PC-3 (cell line): ENCODE measurements around the gene ADCY2. TPM values are rescaled to one million over a fixed set of nuclear protein-coding genes. Genes with fewer than 3 reads are reported as not detected.

ENCODE experiments used
- ATAC-seq: fragments of 200-7000 bp; cut with Tn5 transposase; 2 replicates; pipeline ENCODE4 v1.9.1; 2020; ENCODE audit warnings: mild to moderate bottlenecking, moderate library complexity
- BruUV-seq: library from RNA; stranded (reverse); fragments of 400-500 nt; replicated peaks from 2 replicates; lab custom pipeline; 2021; lab: Mats Ljungman, UMichigan
- CTCF ChIA-PET: fragments of 300-600 bp; sonication (Branson Sonifier 250); formaldehyde crosslinking; loops from one replicate; lab custom pipeline; 2022; ENCODE audit warnings: antibody characterized with exemption; lab: Charles Lee
- POLR2A ChIA-PET: fragments of 300-600 bp; sonication (Branson Sonifier 250); formaldehyde crosslinking; loops from one replicate; lab custom pipeline; 2022; ENCODE audit warnings: antibody characterized with exemption; ENCODE audit not compliant: unreplicated experiment; lab: Charles Lee
- DNase-seq: peaks from one replicate; pipeline ENCODE4 v3.0.0-alpha.2; 2015
- H2AFZ ChIP-seq: fragments of 300-600 bp; sonication (generic); 2 replicates; pipeline ENCODE4 v1.6.0; 2016; ENCODE audit warnings: antibody characterized with exemption, low read length
- H3F3A ChIP-seq: fragments of 300-600 bp; sonication (generic); one replicate; pipeline ENCODE4 v1.6.0; 2017; ENCODE audit warnings: antibody characterized with exemption, low read length, control low read depth, mild to moderate bottlenecking; ENCODE audit not compliant: unreplicated experiment
- H3K27ac ChIP-seq: fragments of 300-600 bp; sonication (generic); 2 replicates; pipeline ENCODE4 v1.5.1; 2016; ENCODE audit warnings: mild to moderate bottlenecking, low read length
- H3K27me3 ChIP-seq: fragments of 300-600 bp; sonication (generic); 2 replicates; pipeline ENCODE4 v1.6.1; 2016; ENCODE audit warnings: low read length, mixed read lengths
- H3K36me3 ChIP-seq: fragments of 300-600 bp; sonication (generic); 2 replicates; pipeline ENCODE4 v1.6.1; 2016; ENCODE audit warnings: low read depth, mixed run types, low read length, mixed read lengths
- H3K4me1 ChIP-seq: fragments of 300-600 bp; sonication (generic); 2 replicates; pipeline ENCODE4 v1.5.1; 2016; ENCODE audit warnings: low read length; ENCODE audit not compliant: insufficient read depth
- H3K4me2 ChIP-seq: fragments of 300-600 bp; sonication (generic); 2 replicates; pipeline ENCODE4 v1.6.0; 2016; ENCODE audit warnings: low read length
- H3K4me3 ChIP-seq: fragments of 300-600 bp; sonication (generic); 2 replicates; pipeline ENCODE4 v1.5.1; 2016; ENCODE audit warnings: mild to moderate bottlenecking, low read length, mixed read lengths
- H3K79me2 ChIP-seq: fragments of 300-600 bp; sonication (generic); 2 replicates; pipeline ENCODE4 v1.6.1; 2017; ENCODE audit warnings: low read length, mixed read lengths
- H3K9ac ChIP-seq: fragments of 300-600 bp; sonication (generic); 2 replicates; pipeline ENCODE4 v1.6.0; 2016; ENCODE audit warnings: mild to moderate bottlenecking, low read length
- H3K9me2 ChIP-seq: fragments of 300-600 bp; sonication (generic); replicated peaks from 2 replicates; pipeline ENCODE4 v1.6.1; 2016; ENCODE audit warnings: mixed run types, low read length, mixed read lengths
- H3K9me3 ChIP-seq: fragments of 300-600 bp; sonication (generic); 2 replicates; pipeline ENCODE4 v1.6.1; 2016; ENCODE audit warnings: low read length, mixed read lengths
- H4K20me1 ChIP-seq: fragments of 300-600 bp; sonication (generic); 2 replicates; pipeline ENCODE4 v1.6.1; 2016; ENCODE audit warnings: low read length, mixed read lengths
- CTCF ChIP-seq: fragments of 300-600 bp; sonication (generic); conservative IDR thresholded peaks from 2 replicates; pipeline ENCODE4 v1.5.1; 2017; ENCODE audit warnings: antibody characterized with exemption, low read depth, mild to moderate bottlenecking, low read length
- EZH2 ChIP-seq: fragments of 300-600 bp; sonication (generic); IDR thresholded peaks from one replicate; pipeline ENCODE4 v1.6.1; 2017; ENCODE audit warnings: antibody characterized with exemption, mild to moderate bottlenecking, low read length; ENCODE audit not compliant: unreplicated experiment
- EZH2phosphoT487 ChIP-seq: fragments of 300-600 bp; sonication (generic); IDR thresholded peaks from 2 replicates; pipeline ENCODE4 v1.6.1; 2018; ENCODE audit warnings: mild to moderate bottlenecking, antibody characterized with exemption, low read length, borderline replicate concordance
- intact Hi-C: fragments of 100-400 bp; cut with micrococcal nuclease; formaldehyde crosslinking; loops from 2 replicates; pipeline ENCODE4 v1.9.0; 2023
- total RNA-seq: library from RNA; depleted of rRNA; stranded (reverse); fragments of >200 nt; gene quantifications from 2 replicates; pipeline ENCODE4 v1.2.3, GENCODE V29; 2014

The ADCY2 gene
- total RNA-seq, 1 experiment from 2014 or later: not detected

GRCh38 chr5:7464182-7464581 is 68.2 kb downstream of the ADCY2 start:
- TF ChIP-seq EZH2phosphoT487 (no peak), EZH2 (no peak), CTCF (no peak)
- DNase-seq: peak; percentile 3
- CTCF ChIA-PET: no interaction called here

GRCh38 chr5:7467179-7467578 is 71.2 kb downstream of the ADCY2 start:
- no peaks in the 10 kb centered on the region for H3K9me3 ChIP-seq

More at GRCh38 chr5:7464182-7464581, 68.2 kb downstream of the ADCY2 start:
- Histone ChIP-seq H3F3A (no peaks in the 10 kb centered on the region), H3K4me3 (no peak overlapping the region), H3K9me2 (no peaks in the 10 kb centered on the region), H3K4me2 (no peak overlapping the region), H3K9ac (no peak overlapping the region), H3K4me1 (no peaks in the 10 kb centered on the region), H3K27me3 (0 out of 2 replicates have a peak, but pooled peaks cover 3% of the 10 kb centered on the region), H3K9me3 (no peaks in the 10 kb centered on the region), H3K27ac (no peak overlapping the region), H4K20me1 (no peaks in the 10 kb centered on the region), H3K79me2 (no peaks in the 10 kb centered on the region), H2AFZ (no peak overlapping the region), H3K36me3 (no peaks in the 10 kb centered on the region)
- BruUV-seq: no TSS peak
- POLR2A ChIA-PET: no interaction called here
- ATAC-seq: no peak
- intact Hi-C loops: no loop called here

More at GRCh38 chr5:7467179-7467578, 71.2 kb downstream of the ADCY2 start:
- ChIA-PET POLR2A (no interaction called here), CTCF (no interaction called here)
- no TSS peak for BruUV-seq
- Histone ChIP-seq H3K4me1 (no peaks in the 10 kb centered on the region), H3K36me3 (no peaks in the 10 kb centered on the region), H2AFZ (no peak overlapping the region), H3K27ac (no peak overlapping the region), H3K9ac (no peak overlapping the region), H3K4me2 (no peak overlapping the region), H3K27me3 (0 out of 2 replicates have a peak, but pooled peaks cover 3% of the 10 kb centered on the region), H4K20me1 (no peaks in the 10 kb centered on the region), H3K9me2 (no peaks in the 10 kb centered on the region), H3F3A (no peaks in the 10 kb centered on the region), H3K79me2 (no peaks in the 10 kb centered on the region), H3K4me3 (no peak overlapping the region)
- TF ChIP-seq EZH2: no peak
- no peak for TF ChIP-seq CTCF
- TF ChIP-seq EZH2phosphoT487: no peak
- no peak for DNase-seq
- no peak for ATAC-seq
- intact Hi-C loops: no loop called here
